Right hindlimb (tissue), 1 donor: ENCODE measurements around the gene TRIP10.
"Not testable (repeated sequence)": the region's sequence is repeated elsewhere in the genome, so short reads cannot be mapped to it uniquely, and the experiment has no call there.

Experiments used
- DNase-seq: peaks from one replicate; pipeline ENCODE4 v3.0.0-alpha.2; 2018

The TRIP10 gene

DNA sequence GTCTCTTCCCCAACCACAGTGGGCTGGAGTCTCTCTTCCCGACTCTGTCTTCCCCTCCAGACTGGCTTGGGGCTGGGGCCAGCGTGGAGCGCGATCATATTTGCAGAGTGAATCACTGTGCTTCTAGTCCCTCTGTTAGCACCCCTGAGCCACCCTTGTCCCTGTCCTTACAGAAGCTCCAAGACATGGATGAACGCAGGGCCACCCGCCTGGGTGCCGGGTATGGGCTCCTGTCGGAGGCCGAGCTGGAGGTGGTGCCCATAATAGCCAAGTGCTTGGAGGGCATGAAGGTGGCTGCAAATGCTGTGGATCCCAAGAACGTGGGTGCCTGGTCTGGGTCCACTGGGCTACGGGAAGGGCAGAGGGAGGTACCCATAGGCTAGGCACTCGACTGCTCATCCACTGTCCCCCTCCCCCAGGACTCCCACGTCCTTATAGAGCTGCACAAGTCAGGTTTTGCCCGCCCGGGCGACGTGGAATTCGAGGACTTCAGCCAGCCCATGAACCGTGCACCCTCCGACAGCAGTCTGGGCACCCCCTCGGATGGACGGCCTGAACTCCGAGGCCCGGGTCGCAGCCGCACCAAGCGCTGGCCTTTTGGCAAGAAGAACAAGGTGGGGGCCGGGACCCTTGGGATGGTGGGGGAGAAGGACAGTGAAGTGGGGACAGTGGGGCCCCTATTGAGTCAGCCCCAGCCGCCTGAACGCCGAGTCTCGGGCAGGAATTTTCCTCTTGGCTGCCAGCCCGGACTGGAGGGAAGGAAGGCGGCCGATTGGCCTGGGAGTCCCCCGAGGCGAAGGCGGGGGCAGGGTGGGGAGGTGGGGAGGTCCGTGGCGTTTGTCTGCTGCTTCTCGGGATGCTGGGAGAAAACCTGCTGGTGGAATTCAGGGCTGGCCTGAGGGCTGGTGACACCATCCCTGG lies 5.2 kb downstream of the TRIP10 start:
- DNase-seq = peak; percentile 91

DNA sequence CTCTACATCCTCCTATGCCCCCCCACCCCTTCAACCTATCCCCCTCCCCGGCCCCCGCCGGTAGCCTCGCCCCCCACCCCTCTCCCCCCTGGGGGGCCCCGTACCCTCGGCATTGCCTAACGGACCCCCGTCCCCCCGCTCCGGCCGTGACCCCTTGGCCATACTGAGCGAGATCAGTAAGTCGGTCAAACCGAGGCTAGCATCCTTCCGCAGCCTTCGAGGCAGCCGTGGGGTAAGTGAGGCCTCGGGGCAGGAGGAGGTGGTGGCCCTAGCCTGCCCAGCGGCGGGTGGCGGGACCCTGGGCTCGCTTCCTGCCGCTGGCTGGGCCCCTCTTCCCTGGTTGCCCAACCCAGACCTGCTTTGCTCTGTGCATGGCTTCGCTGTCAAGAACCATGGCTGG lies 6.5 kb downstream of the TRIP10 start:
- no peak for DNase-seq

- DNase-seq = not testable (repeated sequence)
These were observed 9.1 kb downstream of the TRIP10 start for GRCh38 chr19:6748543-6748942.

GRCh38 chr19:6750062-6750461 lies 10.6 kb downstream of the TRIP10 start:
- peak; percentile 72 for DNase-seq

DNA sequence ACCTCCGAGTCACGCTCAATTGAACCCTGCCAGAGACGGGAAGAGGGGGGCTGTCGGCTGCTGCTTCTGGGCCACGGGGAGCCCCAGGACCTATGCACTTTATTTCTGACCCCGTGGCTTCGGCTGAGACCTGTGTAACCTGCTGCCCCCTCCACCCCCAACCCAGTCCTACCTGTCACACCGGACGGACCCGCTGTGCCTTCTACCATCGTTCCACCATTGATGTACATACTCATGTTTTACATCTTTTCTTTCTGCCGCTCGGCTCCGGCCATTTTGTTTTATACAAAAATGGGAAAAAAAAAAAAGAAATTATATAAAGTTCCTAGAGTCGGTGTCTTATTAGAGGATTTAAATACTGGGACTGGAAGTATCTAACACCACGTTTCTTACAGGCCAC lies 11.7 kb downstream of the TRIP10 start:
- no peak for DNase-seq

GRCh38 chr19:6752256-6753177 lies 13.0 kb downstream of the TRIP10 start:
- DNase-seq = no peak

- peak; percentile 65 for DNase-seq
These were observed 13.9 kb downstream of the TRIP10 start for GRCh38 chr19:6753178-6754031.

DNA sequence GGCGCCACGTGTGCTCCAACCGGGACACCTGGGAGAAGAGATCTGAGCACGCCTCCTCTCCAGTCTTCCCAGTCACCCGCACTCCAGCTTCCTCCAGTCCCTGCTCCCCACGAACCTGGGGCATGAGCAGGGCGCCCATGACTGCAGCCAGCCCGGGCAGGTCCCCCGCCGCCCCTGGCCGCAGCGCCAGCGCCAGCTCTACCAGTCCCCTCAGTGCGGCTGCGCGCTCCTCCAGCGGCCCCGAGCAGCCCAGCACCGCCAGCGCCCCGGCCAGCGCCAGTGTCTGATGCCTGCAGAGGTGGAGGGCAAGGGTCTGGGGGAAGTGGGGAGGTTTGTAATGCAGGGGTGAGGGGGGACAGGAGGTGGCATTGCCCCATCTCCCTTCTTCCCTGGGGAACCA lies 14.7 kb downstream of the TRIP10 start:
- DNase-seq = no peak

DNA sequence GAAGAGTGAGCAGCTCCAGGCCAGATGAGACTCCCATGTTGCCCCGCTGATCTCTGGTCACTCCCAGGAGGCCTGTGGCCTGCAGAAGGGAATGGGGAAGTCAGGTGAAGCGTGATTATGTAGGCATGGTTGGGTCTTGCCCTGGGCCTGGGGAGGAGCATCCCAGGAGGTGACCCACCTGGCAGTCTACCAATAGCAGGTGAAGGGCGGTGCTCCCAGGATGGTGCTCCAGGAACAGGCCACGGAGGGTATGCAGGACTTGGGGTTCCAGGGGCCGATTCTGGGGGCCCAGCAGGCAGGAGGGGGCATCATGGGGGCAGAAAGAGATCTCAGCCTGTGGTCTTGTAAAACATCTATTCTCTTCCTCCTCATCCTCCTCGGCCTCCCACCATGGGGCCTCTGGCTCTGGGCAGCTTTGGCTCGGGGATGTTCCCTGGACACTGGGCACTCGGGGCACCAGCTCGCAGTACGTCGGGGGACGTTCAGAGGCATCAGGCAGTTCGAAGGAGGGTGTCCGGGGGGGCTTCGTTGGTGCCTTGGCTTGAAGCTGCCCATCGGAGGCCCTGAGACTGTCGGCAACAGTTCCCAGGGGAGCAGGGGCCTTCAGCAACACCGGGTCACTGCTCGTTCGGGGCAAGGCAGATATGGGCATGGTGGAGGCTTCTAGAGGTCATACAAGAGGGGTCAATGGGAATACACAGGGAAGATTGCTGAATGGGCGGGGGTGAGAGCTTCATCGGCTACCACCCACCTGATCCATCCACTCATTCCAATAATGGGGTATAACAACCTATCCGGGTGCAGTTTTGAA lies 15.4 kb downstream of the TRIP10 start:
- no peak for DNase-seq

DNA sequence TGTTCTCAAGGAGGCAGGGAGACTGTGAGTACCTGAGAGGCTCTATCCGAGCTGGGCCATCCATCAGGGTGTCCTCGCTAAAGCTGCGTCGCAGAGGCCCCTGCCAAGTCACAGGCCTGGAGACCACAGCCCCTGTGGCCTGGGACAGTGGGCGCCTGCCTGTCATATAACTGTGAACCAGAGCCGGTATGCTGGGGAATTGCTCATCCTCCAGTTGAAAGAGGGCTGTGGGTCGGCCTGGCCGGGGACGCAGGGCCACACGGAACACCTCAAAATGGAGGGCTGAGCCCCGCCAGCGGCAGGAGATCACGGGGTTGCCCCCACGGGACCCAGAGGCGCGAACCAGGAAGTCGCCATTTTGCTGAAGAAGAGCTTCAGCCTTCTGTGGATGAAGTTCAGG lies 21.1 kb downstream of the TRIP10 start:
- DNase-seq = no peak

- no peak for DNase-seq
These were observed 21.7 kb downstream of the TRIP10 start for GRCh38 chr19:6761053-6761676.

- not testable (repeated sequence) for DNase-seq
These were observed 22.8 kb downstream of the TRIP10 start for GRCh38 chr19:6762253-6762797.

GRCh38 chr19:6765738-6766356 lies 26.4 kb downstream of the TRIP10 start:
- no peak for DNase-seq

GRCh38 chr19:6766357-6767080 lies 27.0 kb downstream of the TRIP10 start:
- DNase-seq = no peak

- DNase-seq = no peak
These were observed 27.5 kb downstream of the TRIP10 start for GRCh38 chr19:6767081-6767356.

DNA sequence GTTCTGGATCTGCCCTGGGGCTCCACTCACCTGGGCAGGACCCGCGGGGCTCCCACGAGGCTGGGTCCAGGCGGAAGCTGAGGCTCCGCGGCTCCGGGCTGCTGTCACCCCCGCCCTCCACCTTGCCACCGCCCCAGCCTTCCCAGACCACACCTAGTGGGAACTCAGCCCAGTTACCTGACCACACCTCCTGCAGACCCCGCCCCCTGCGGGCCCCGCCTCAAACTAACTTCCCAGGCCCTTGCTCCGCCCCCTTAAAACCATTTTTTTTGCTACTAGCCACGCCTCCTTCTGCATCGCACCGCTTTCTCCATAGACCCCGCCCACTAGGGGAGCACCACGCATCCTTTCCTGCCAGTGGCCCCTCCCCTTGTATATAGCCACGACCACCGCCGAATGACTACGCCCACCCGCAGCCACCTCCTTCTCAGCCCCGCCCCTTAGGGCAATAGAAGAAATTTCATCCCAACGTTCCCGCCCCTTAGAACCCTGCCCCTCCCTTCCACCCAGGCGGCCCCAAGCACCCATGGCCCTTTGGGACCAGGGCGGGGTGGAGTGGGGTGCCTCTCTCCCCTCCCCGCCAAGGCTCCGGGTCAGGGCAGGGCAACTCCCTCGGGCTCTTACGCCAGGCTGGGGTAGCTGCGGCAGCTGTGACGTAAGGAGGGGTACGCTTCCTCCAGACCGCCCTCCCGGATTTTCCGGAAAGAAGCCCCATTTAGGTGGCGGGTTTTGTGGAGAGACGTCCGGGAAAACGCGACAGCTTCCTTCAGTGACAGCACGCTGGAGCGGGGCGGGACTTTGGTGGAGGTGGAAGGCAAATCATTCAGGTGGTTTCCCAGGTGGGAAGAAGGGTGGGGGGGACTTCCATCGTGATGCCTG lies 28.1 kb downstream of the TRIP10 start, which contains the start of gene SH2D3A:
Gene SH2D3A (minus strand): TSS at position 79 of the 879 bp plus-strand sequence. CDS start 3,687 bp downstream, outside the sequence.
- DNase-seq = peak; percentile 51

DNA sequence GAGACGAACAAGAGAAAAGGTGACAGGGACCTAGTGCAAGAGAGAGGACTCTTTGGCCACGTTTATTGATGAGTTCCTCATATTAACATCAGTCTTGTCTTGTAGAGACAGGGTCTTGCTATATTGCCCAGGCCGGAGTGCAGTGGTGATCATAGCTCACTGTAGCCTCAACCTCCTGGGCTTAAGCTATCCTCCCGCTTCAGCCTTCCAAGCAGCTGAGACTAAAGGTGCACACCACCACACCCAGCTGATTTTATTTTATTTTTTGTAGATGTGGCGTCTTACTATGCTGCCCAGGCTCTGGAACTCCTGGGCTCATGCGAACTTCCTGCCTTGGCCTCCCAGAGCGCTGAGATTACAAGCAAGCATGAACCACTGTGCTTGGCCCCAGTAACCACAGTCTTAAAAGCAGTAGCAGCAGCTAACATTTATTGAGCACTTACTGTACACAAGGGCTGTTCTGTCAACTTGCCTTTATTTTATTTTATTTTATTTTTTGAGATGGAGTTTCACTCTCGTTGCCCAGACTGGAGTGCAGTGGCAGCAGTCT lies 28.8 kb downstream of the TRIP10 start:
- no peak for DNase-seq

DNA sequence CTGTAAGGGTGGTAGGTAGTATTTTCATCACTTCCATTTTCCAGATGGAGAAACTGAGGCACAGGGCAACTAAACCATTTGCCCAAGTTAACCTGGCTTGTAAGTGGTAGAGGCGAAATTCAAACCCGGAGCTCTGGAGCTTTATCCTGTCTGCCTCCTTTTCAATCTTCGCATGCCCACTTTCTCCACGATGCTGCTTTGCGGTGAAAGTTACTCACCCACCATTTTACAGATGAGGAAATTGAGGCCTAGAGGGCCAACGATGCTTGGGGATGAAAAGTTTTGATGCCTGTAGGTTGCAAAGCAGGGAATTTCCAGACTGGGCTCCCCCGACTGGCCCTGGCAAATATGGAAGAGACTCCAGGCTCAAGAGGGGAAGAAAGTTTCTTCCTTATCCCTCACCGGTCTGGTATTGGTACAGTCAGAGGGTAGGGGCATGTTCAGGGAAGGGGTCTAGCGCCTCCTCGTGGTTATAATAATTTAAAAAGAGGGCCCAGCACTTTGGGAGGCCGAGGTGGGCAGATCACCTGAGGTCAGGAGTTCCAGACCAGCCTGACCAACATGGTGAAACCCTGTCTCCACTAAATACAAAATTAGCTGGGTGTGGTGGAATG lies 29.6 kb downstream of the TRIP10 start:
- DNase-seq = no peak
